HepG2 (cell line): ENCODE measurements around the gene SEMA3F. TPM values are rescaled to one million over a fixed set of nuclear protein-coding genes. Genes with fewer than 3 reads are reported as not detected.

ENCODE experiments used
- ATAC-seq: fragments of 200-7000 bp; cut with Tn5 transposase; 3 replicates; pipeline ENCODE4 v1.9.1; 2020; ENCODE audit warnings: mild to moderate bottlenecking, moderate library complexity
- BruUV-seq: library from RNA; stranded (reverse); fragments of 400-500 nt; replicated peaks from 2 replicates; lab custom pipeline; 2021; lab: Mats Ljungman, UMichigan
- CTCF ChIA-PET: fragments of 300-600 bp; formaldehyde crosslinking; extraction: SDS; loops from one replicate; lab custom pipeline; 2021; ENCODE audit warnings: low total read pairs, inconsistent platforms, low intra/inter-chr PET ratio; lab: Yijun Ruan, JAX
- POLR2A ChIA-PET: fragments of 350-600 bp; sonication (Branson Sonifier 250); formaldehyde crosslinking; loops from one replicate; lab custom pipeline; 2020; ENCODE audit warnings: antibody characterized with exemption, inconsistent platforms; lab: Yijun Ruan, JAX
- DNase-seq: peaks from one replicate; pipeline ENCODE4 v3.0.0-alpha.2; 2015; ENCODE audit warnings: low spot score
- FAIRE-seq: peaks from 3 replicates; lab custom pipeline; 2011; peaks lifted over from hg19 to GRCh38; lab: Jason Lieb, UNC
- H2AFZ ChIP-seq: one replicate; pipeline ENCODE4 v1.6.1; 2011; ENCODE audit warnings: low read length, inconsistent platforms
- H3K27ac ChIP-seq: fragments of 300-600 bp; 3 replicates; pipeline ENCODE4 v1.8.0; 2011; ENCODE audit warnings: mixed run types, mild to moderate bottlenecking, mixed read lengths, low read length, inconsistent platforms; ENCODE audit not compliant: insufficient read depth; ENCODE audit errors: extremely low read length
- H3K27me3 ChIP-seq, 2 experiments: fragments of 200-600 bp in 1 of 2; 2 replicates in 1 of 2; 3 replicates in 1 of 2; pipeline versions ENCODE4 v1.6.0 to v1.8.0; 2011; ENCODE audit warnings: low read length in 2 of 2, mild to moderate bottlenecking in 2 of 2, moderate library complexity in 2 of 2, inconsistent platforms in 1 of 2; ENCODE audit not compliant: insufficient read depth in 2 of 2, control insufficient read depth in 1 of 2
- H3K36me3 ChIP-seq, 2 experiments: fragments of 200-600 bp in 1 of 2; replicated peaks in 1 of 2; 2 replicates in 1 of 2; 3 replicates in 1 of 2; pipeline versions ENCODE4 v1.5.1 to v1.8.0; 2011; ENCODE audit warnings: low read length in 2 of 2, inconsistent platforms in 1 of 2; ENCODE audit not compliant: insufficient read depth in 2 of 2, control insufficient read depth in 1 of 2
- H3K4me1 ChIP-seq: 2 replicates; pipeline ENCODE4 v1.5.1; 2012; ENCODE audit warnings: low read length, inconsistent platforms; ENCODE audit not compliant: insufficient read depth
- H3K4me2 ChIP-seq: 2 replicates; pipeline ENCODE4 v1.6.0; 2011; ENCODE audit warnings: low read depth, low read length, inconsistent platforms
- H3K4me3 ChIP-seq, 3 experiments: fragments of 200-600 bp in 1 of 3; sonication (generic), shearing (Covaris generic) in 1 of 3; replicated peaks in 1 of 3; 2 replicates each; pipeline ENCODE4 v1.5.1; 2011 to 2016; ENCODE audit warnings: low read length in 3 of 3, inconsistent platforms in 2 of 3, low read depth in 2 of 3, mild to moderate bottlenecking in 2 of 3, control low read depth in 1 of 3, mixed read lengths in 1 of 3; ENCODE audit not compliant: insufficient read depth in 1 of 3
- H3K79me2 ChIP-seq: one replicate; pipeline ENCODE4 v1.6.1; 2011; ENCODE audit warnings: low read length, inconsistent platforms; ENCODE audit not compliant: insufficient read depth
- H3K9ac ChIP-seq: 2 replicates; pipeline ENCODE4 v1.6.0; 2011; ENCODE audit warnings: mild to moderate bottlenecking, low read depth, low read length, inconsistent platforms; ENCODE audit not compliant: insufficient read depth
- H3K9me3 ChIP-seq: 2 replicates; pipeline ENCODE4 v1.5.1; 2012; ENCODE audit warnings: mild to moderate bottlenecking, low read length
- H4K20me1 ChIP-seq: 2 replicates; pipeline ENCODE4 v1.6.0; 2011; ENCODE audit warnings: inconsistent platforms, mild to moderate bottlenecking, low read length, moderate library complexity; ENCODE audit not compliant: insufficient read depth
- MAZ ChIP-seq, 2 experiments: sonication (generic) in 1 of 2; formaldehyde crosslinking in 1 of 2; IDR thresholded peaks; 2 replicates each; pipeline versions ENCODE4 v1.5.0 to v1.6.1; 2012 to 2020; ENCODE audit warnings: low read depth in 2 of 2, mild to moderate bottlenecking in 2 of 2, borderline replicate concordance in 1 of 2, improper control_type of control experiment in 1 of 2, low read length in 1 of 2, missing genetic modification reagents in 1 of 2, moderate library complexity in 1 of 2
- ZNF788 ChIP-seq: sonication (generic); formaldehyde crosslinking; IDR thresholded peaks from 2 replicates; pipeline ENCODE4 v1.5.0; 2020; ENCODE audit warnings: mild to moderate bottlenecking, missing genetic modification reagents, borderline replicate concordance
- WGBS: methylation state at CpG from one replicate; pipeline ENCODE4 v1.1.6; 2017; ENCODE audit warnings: low lambda C conversion rate; 5-methylcytosine and 5-hydroxymethylcytosine counted together
- in situ Hi-C: cut with HindIII; loops from 2 replicates; pipeline ENCODE4 v1.10.0; 2017; ENCODE audit warnings: low pct_unique_long_range_greater_than_20kb; ENCODE audit not compliant: extremely low pct_ligation_motif_present
- intact Hi-C: fragments of 100-400 bp; cut with micrococcal nuclease; formaldehyde crosslinking; loops from one replicate; pipeline ENCODE4 v1.10.0; 2022; ENCODE audit not compliant: unreplicated experiment
- polyA plus RNA-seq, 8 experiments: library from polyadenylated mRNA; depleted of rRNA in 3 of 8; stranded (reverse) in 7 of 8; unstranded in 1 of 8; fragments of >200 nt; fragmentation: Illumina TruSeq in 4 of 8; extraction: Trizol in 4 of 8; gene quantifications; 2 replicates each; pipeline versions ENCODE4 v1.2.1 to v1.2.3, GENCODE V29; 2011 to 2016; ENCODE audit warnings: low read depth in 4 of 8, missing spikeins in 1 of 8, mixed read lengths in 1 of 8; ENCODE audit not compliant: insufficient read depth in 1 of 8
- total RNA-seq, 5 experiments: library from RNA; depleted of rRNA; stranded (reverse); fragments of >200 nt; fragmentation: Illumina TruSeq; extraction: Trizol; gene quantifications; 2 replicates each; pipeline ENCODE4 v1.2.3, GENCODE V29; 2016; ENCODE audit warnings: low read depth in 1 of 5
- TF ChIP-seq, protein P1 (sequence below): sonication (generic); formaldehyde crosslinking; IDR thresholded peaks from 2 replicates; pipeline ENCODE4 v1.4.0; 2020; ENCODE audit warnings: mild to moderate bottlenecking, missing genetic modification reagents

Gene SEMA3F
- total and polyA plus RNA-seq, 2 of the 13 experiments (the other 11 are each of a cell fraction or from before 2014, with no cell fraction given) = 7.6 to 17.2 TPM

- Histone ChIP-seq H3K4me1 (peaks cover 86% of the 10 kb centered on the region), H3K9me3 (no peaks in the 10 kb centered on the region), H4K20me1 (no peaks in the 10 kb centered on the region), H3K27ac (no peak overlapping the region), H2AFZ (no peak overlapping the region)
- FAIRE-seq = no peak
- DNase-seq = no peak
- TF ChIP-seq, protein P1, sequence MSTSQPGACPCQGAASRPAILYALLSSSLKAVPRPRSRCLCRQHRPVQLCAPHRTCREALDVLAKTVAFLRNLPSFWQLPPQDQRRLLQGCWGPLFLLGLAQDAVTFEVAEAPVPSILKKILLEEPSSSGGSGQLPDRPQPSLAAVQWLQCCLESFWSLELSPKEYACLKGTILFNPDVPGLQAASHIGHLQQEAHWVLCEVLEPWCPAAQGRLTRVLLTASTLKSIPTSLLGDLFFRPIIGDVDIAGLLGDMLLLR (CRISPR knock-in tag) = no peak
- TF ChIP-seq MAZ (IDR thresholded peaks at IDR 0.05; ENCODE audit: borderline replicate concordance, low read depth, low read length) (no peak), MAZ (CRISPR knock-in tag; IDR thresholded peaks at IDR 0.05; ENCODE audit: low read depth) (0 out of 2 replicates have a peak, but pooled peaks have one; percentile 22), ZNF788 (CRISPR knock-in tag) (peak; percentile 30; the same call in 1 of the 2 replicates)
- TF ChIP-seq, all 625 proteins: peak for 2
- no peaks in the 10 kb centered on the region for H3K27me3 ChIP-seq
- peak overlapping the region; percentile 68; the same call in 1 of the 2 replicates for H3K4me2 ChIP-seq
- POLR2A ChIA-PET = interaction anchor here (1.4 to 1.9 kb wide), 2 partner anchors 9 to 31 kb away, joined by 4 to 5 read pairs; no protein-coding TSS in a partner anchor
- in situ Hi-C loops = no loop called here
- H3K79me2 ChIP-seq = peaks cover 5% of the 10 kb centered on the region
- peaks cover 0 to 7% of the 10 kb centered on the region in 2 experiments; a peak in 1 of 5 replicates for H3K36me3 ChIP-seq
- no peak overlapping the region for H3K4me3 ChIP-seq
- BruUV-seq = no TSS peak
- 0 out of 2 replicates have a peak overlapping the region, but pooled peaks have one; percentile 13 for H3K9ac ChIP-seq
- intact Hi-C loops = no loop called here
- 93% methylated on average over 3 of the region's 7 CpGs for WGBS
- ATAC-seq = no peak
- CTCF ChIA-PET = no interaction called here
These were observed 10.1 kb downstream of the SEMA3F start for GRCh38 chr3:50164984-50165909.
